MM.1S (cell line): Measurements from ENCODE around the gene FAM174C.

Experiments
- DNase-seq: peaks from one replicate; pipeline ENCODE4 v3.0.0-alpha.2; 2015
- H2AFZ ChIP-seq: fragments of 300-600 bp; sonication (generic); 2 replicates; pipeline ENCODE4 v1.6.0; 2016; ENCODE audit warnings: antibody characterized with exemption, low read length
- H3F3A ChIP-seq: fragments of 300-600 bp; sonication (generic); 2 replicates; pipeline ENCODE4 v1.6.1; 2016; ENCODE audit warnings: mild to moderate bottlenecking, antibody characterized with exemption, low read length, moderate library complexity, mixed read lengths; ENCODE audit not compliant: insufficient read depth
- H3K27ac ChIP-seq: fragments of 300-600 bp; sonication (generic); 2 replicates; pipeline ENCODE4 v1.5.1; 2016; ENCODE audit warnings: mild to moderate bottlenecking, low read length
- H3K27me3 ChIP-seq: fragments of 300-600 bp; sonication (generic); replicated peaks from 2 replicates; pipeline ENCODE4 v1.6.0; 2016; ENCODE audit warnings: low read length; ENCODE audit not compliant: insufficient read depth
- H3K36me3 ChIP-seq: fragments of 300-600 bp; sonication (generic); replicated peaks from 2 replicates; pipeline ENCODE4 v1.6.1; 2016; ENCODE audit warnings: mild to moderate bottlenecking, low read length, mixed read lengths; ENCODE audit not compliant: insufficient read depth
- H3K4me1 ChIP-seq: fragments of 300-600 bp; sonication (generic); 2 replicates; pipeline ENCODE4 v1.6.1; 2016; ENCODE audit warnings: low read length, mixed read lengths
- H3K4me2 ChIP-seq: fragments of 300-600 bp; sonication (generic); 2 replicates; pipeline ENCODE4 v1.6.0; 2016; ENCODE audit warnings: low read depth, low read length
- H3K4me3 ChIP-seq: fragments of 300-600 bp; sonication (generic); 2 replicates; pipeline ENCODE4 v1.5.1; 2016; ENCODE audit warnings: low read length, mixed read lengths
- H3K79me2 ChIP-seq: fragments of 300-600 bp; sonication (generic); 2 replicates; pipeline ENCODE4 v1.6.1; 2016; ENCODE audit warnings: mixed run types, low read length, mixed read lengths
- H3K9ac ChIP-seq: fragments of 300-600 bp; sonication (generic); 2 replicates; pipeline ENCODE4 v1.6.1; 2016; ENCODE audit warnings: low read length, mixed read lengths
- H3K9me2 ChIP-seq: fragments of 300-600 bp; sonication (generic); replicated peaks from 2 replicates; pipeline ENCODE4 v1.6.1; 2016; ENCODE audit warnings: mild to moderate bottlenecking, low read length, mixed read lengths; ENCODE audit not compliant: insufficient read depth
- H3K9me3 ChIP-seq: fragments of 300-600 bp; sonication (generic); replicated peaks from 2 replicates; pipeline ENCODE4 v1.6.1; 2016; ENCODE audit warnings: mild to moderate bottlenecking, low read length, mixed read lengths; ENCODE audit not compliant: insufficient read depth
- H4K20me1 ChIP-seq: fragments of 300-600 bp; sonication (generic); 2 replicates; pipeline ENCODE4 v1.6.1; 2016; ENCODE audit warnings: mild to moderate bottlenecking, low read length, moderate library complexity, mixed read lengths; ENCODE audit not compliant: insufficient read depth
- CTCF ChIP-seq: fragments of 300-600 bp; sonication (generic); IDR thresholded peaks from 2 replicates; pipeline ENCODE4 v1.5.1; 2016; ENCODE audit warnings: antibody characterized with exemption, low read length, mixed read lengths
- EZH2 ChIP-seq: fragments of 300-600 bp; sonication (generic); optimal IDR thresholded peaks from 2 replicates; pipeline ENCODE3; 2017; ENCODE audit warnings: low read depth, mild to moderate bottlenecking, antibody characterized with exemption, low read length, mixed read lengths
- EZH2phosphoT487 ChIP-seq: fragments of 300-600 bp; sonication (generic); IDR thresholded peaks from 2 replicates; pipeline ENCODE4 v1.6.1; 2018; ENCODE audit warnings: antibody characterized with exemption, low read length

The FAM174C gene

GRCh38 chr19:1234955-1235380 lies 40.4 kb upstream of the FAM174C start:
- Histone ChIP-seq H3K36me3 (no peaks in the 10 kb centered on the region), H3K4me2 (no peak overlapping the region), H2AFZ (no peak overlapping the region), H3K4me3 (no peak overlapping the region), H3K9me3 (no peaks in the 10 kb centered on the region), H3K9me2 (no peaks in the 10 kb centered on the region), H3K27me3 (peaks cover 78% of the 10 kb centered on the region), H3K4me1 (no peaks in the 10 kb centered on the region), H3K9ac (no peak overlapping the region), H3F3A (peaks cover 13% of the 10 kb centered on the region), H3K79me2 (no peaks in the 10 kb centered on the region), H3K27ac (no peak overlapping the region), H4K20me1 (no peaks in the 10 kb centered on the region)
- DNase-seq: no peak
- no peak for TF ChIP-seq EZH2
- no peak for TF ChIP-seq CTCF
- no peak for TF ChIP-seq EZH2phosphoT487

GRCh38 chr19:1235625-1236538 lies 39.4 kb upstream of the FAM174C start:
- H3K9ac ChIP-seq: no peak overlapping the region
- peaks cover 17% of the 10 kb centered on the region for H3F3A ChIP-seq
- DNase-seq: no peak
- H2AFZ ChIP-seq: no peak overlapping the region
- H3K9me3 ChIP-seq: no peaks in the 10 kb centered on the region
- TF ChIP-seq EZH2 (no peak), EZH2phosphoT487 (no peak), CTCF (no peak)
- peaks cover 79% of the 10 kb centered on the region for H3K27me3 ChIP-seq
- no peak overlapping the region for H3K27ac ChIP-seq
- no peaks in the 10 kb centered on the region for H3K9me2 ChIP-seq
- no peak overlapping the region for H3K4me2 ChIP-seq
- H3K4me3 ChIP-seq: no peak overlapping the region
- H4K20me1 ChIP-seq: no peaks in the 10 kb centered on the region
- peaks cover 2% of the 10 kb centered on the region for H3K4me1 ChIP-seq
- H3K79me2 ChIP-seq: no peaks in the 10 kb centered on the region
- H3K36me3 ChIP-seq: no peaks in the 10 kb centered on the region

- no peak overlapping the region for H3K27ac ChIP-seq
- H3K4me3 ChIP-seq: no peak overlapping the region
- peaks cover 77% of the 10 kb centered on the region for H3K27me3 ChIP-seq
- DNase-seq: no peak
- H3K9me3 ChIP-seq: no peaks in the 10 kb centered on the region
- no peaks in the 10 kb centered on the region for H4K20me1 ChIP-seq
- H3F3A ChIP-seq: peaks cover 23% of the 10 kb centered on the region
- H3K9ac ChIP-seq: no peak overlapping the region
- TF ChIP-seq CTCF (no peak), EZH2 (no peak), EZH2phosphoT487 (no peak)
- H3K9me2 ChIP-seq: no peaks in the 10 kb centered on the region
- H3K36me3 ChIP-seq: no peaks in the 10 kb centered on the region
- no peaks in the 10 kb centered on the region for H3K79me2 ChIP-seq
- no peak overlapping the region for H3K4me2 ChIP-seq
- no peak overlapping the region for H2AFZ ChIP-seq
- peaks cover 7% of the 10 kb centered on the region for H3K4me1 ChIP-seq
Measured at GRCh38 chr19:1236576-1236975, 38.8 kb upstream of the FAM174C start.
